Cardiac muscle cell (in vitro differentiated cells and primary cell): ENCODE data around the gene A2M. TPM values are rescaled to one million over a fixed set of nuclear protein-coding genes. Genes with fewer than 3 reads are reported as not detected.

Experiments
- DNase-seq, 2 donors: peaks; one replicate each; pipeline versions ENCODE4 v3.0.0 to v3.0.0-alpha.2; 2010 to 2017; ENCODE audit warnings: low read depth in 1 of 2, low spot score in 1 of 2
- H3K27ac ChIP-seq: fragments of 200-600 bp; sonication (generic); 2 replicates; pipeline ENCODE4 v1.5.1; 2016
- H3K27me3 ChIP-seq: fragments of 200-600 bp; sonication (generic); 2 replicates; pipeline ENCODE4 v1.6.0; 2016; ENCODE audit warnings: control low read depth
- H3K36me3 ChIP-seq: fragments of 200-600 bp; sonication (generic); 2 replicates; pipeline ENCODE4 v1.5.1; 2016; ENCODE audit warnings: control low read depth
- H3K4me1 ChIP-seq: fragments of 200-600 bp; sonication (generic); 2 replicates; pipeline ENCODE4 v1.8.1; 2017; ENCODE audit warnings: low read depth, mild to moderate bottlenecking, mixed run types
- H3K4me3 ChIP-seq: fragments of 200-600 bp; sonication (generic); 2 replicates; pipeline ENCODE4 v1.5.1; 2016; ENCODE audit warnings: mild to moderate bottlenecking
- H3K9me3 ChIP-seq: fragments of 200-600 bp; sonication (generic); 2 replicates; pipeline ENCODE4 v1.5.1; 2017; ENCODE audit warnings: low read depth, mild to moderate bottlenecking, control low read depth
- polyA plus RNA-seq: library from polyadenylated mRNA; unstranded; fragments of >200 nt; fragmentation: Nextera tagmentation; extraction: Ambion mirVana; gene quantifications from 2 replicates; pipeline ENCODE4 v1.2.1, GENCODE V29; 2016
- total RNA-seq: library from RNA; depleted of rRNA; stranded (reverse); fragments of >200 nt; gene quantifications from 2 replicates; pipeline ENCODE4 v1.2.3, GENCODE V29; 2016
- TF ChIP-seq, protein P1 (sequence below): IDR thresholded peaks from 2 replicates; pipeline ENCODE4 v1.5.1; 2012; ENCODE audit warnings: low read depth, mild to moderate bottlenecking, low read length

A2M gene
- total and polyA plus RNA-seq, 2 experiments from 2014 or later, result 63.5 to 104 TPM

DNA sequence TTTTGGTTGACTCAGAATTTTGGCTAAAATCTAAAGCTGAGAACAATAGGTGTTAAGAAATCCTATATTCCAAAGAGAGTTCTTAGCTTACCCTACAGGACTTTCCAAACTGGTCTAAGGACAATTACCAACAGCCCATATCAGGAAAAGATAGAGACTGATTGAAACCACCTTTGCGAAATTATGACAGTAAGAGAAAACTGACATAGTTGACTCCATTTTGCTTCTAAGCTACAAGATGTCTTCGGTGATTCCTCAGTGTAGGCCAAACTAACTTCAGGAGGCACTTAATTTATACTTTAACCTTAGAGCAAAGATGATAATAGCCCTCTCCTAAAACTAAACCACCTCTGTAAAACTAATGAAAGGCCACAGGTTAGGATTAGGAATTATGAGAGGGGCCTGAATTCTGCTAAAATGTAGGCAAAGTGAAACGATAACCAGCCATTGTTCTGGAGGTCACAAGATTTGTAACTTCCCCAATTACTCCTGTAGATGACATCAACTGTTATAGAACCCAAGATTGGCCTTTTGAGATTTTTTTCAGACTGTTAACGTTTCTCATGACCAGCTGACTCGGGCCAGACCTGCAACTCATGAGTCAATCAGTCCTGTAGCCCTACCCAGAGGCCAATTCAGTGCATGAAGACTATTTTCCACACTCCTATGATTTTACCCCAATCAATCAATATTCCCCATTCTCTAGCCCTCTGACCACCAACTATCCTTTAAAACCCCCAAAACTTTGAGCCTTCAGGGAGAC lies 83.3 kb downstream of the A2M start:
- no peaks in the 10 kb centered on the region for H3K9me3 ChIP-seq

DNA sequence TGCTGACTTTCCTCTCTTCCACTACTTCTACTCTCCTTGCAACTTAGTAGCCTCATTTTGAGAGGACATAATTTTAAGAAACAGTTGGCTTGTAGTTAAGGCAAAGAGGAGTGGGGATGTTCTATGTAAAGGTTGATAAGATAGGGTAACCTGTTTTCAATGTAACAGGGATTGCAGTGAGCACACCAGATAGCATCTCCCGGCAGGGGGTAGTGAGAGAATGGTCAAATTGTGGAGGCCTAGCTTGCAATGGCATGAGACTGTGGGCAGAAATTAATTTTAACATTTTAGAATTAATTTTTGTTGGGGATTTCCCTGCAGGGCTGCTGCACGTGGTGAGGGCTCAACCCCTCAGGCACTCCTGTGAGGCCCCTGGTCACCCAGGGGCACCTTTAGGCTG lies 84.9 kb downstream of the A2M start:
- DNase-seq, result no peak
- no peaks in the 10 kb centered on the region for H3K36me3 ChIP-seq
- TF ChIP-seq, protein P1, sequence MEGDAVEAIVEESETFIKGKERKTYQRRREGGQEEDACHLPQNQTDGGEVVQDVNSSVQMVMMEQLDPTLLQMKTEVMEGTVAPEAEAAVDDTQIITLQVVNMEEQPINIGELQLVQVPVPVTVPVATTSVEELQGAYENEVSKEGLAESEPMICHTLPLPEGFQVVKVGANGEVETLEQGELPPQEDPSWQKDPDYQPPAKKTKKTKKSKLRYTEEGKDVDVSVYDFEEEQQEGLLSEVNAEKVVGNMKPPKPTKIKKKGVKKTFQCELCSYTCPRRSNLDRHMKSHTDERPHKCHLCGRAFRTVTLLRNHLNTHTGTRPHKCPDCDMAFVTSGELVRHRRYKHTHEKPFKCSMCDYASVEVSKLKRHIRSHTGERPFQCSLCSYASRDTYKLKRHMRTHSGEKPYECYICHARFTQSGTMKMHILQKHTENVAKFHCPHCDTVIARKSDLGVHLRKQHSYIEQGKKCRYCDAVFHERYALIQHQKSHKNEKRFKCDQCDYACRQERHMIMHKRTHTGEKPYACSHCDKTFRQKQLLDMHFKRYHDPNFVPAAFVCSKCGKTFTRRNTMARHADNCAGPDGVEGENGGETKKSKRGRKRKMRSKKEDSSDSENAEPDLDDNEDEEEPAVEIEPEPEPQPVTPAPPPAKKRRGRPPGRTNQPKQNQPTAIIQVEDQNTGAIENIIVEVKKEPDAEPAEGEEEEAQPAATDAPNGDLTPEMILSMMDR, result no peak
- H3K4me3 ChIP-seq, result no peak overlapping the region
- H3K27ac ChIP-seq, result no peak overlapping the region
- no peaks in the 10 kb centered on the region for H3K4me1 ChIP-seq
- no peaks in the 10 kb centered on the region for H3K9me3 ChIP-seq
- no peaks in the 10 kb centered on the region for H3K27me3 ChIP-seq

More for the DNA sequence above, 83.3 kb downstream of the A2M start:
- Histone ChIP-seq H3K36me3 (no peaks in the 10 kb centered on the region), H3K4me3 (no peak overlapping the region), H3K4me1 (no peaks in the 10 kb centered on the region), H3K27ac (no peak overlapping the region), H3K27me3 (no peaks in the 10 kb centered on the region)
- no peak for DNase-seq
- TF ChIP-seq, protein P1, result no peak

DNA sequence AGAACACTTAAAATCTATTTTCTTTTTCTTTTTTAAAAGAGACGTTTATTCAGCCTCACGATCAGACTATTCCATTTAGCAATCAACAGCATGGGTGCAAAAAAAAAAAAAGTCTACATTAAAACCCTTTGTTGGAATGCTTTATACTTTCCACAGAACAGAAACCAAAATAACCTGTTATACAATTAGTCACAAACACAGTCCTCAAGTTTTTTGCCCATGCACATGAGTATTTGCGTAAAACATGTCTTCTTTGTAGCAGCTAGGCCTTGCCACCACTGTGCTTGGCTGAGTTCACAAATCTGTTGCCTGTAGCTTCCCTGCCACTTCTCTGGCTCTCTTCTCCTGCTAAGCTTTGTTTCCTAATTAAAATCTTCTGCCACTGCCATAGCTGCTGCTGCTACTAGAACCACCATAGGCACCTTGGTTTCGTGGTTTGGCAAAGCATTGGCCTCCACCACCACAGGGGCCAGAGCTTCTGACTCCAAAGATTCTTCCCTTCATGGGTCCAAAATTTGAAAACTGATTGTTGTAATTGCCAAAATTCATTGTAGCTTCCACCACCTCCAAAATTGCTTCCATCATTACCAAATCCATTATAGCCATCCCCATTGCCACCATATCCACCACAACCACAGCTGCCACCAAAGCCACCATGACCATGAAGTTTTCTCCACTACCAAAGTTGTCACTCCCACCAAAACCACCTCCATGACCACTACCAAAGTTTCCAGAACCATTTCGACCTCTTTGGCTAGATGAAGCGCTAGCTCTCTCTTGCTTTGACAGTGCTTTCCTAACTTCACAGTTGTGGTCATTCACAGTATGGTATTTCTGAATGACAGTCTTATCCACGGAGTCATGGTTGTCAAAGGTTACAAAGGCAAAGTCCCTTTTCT lies 88.3 kb downstream of the A2M start:
- Histone ChIP-seq H3K36me3 (no peaks in the 10 kb centered on the region), H3K9me3 (no peaks in the 10 kb centered on the region), H3K27me3 (no peaks in the 10 kb centered on the region), H3K4me3 (no peak overlapping the region), H3K4me1 (no peaks in the 10 kb centered on the region), H3K27ac (no peak overlapping the region)
- DNase-seq, result no peak
- TF ChIP-seq, protein P1, result no peak

- H3K4me3 ChIP-seq, result no peak overlapping the region
- no peaks in the 10 kb centered on the region for H3K27me3 ChIP-seq
- no peaks in the 10 kb centered on the region for H3K4me1 ChIP-seq
- H3K36me3 ChIP-seq, result no peaks in the 10 kb centered on the region
- DNase-seq, result no peak
- no peak overlapping the region for H3K27ac ChIP-seq
- TF ChIP-seq, protein P1, result no peak
- no peaks in the 10 kb centered on the region for H3K9me3 ChIP-seq
These were observed 91.2 kb downstream of the A2M start for GRCh38 chr12:9024512-9024911.

GRCh38 chr12:9022592-9022991 lies 93.1 kb downstream of the A2M start:
- H3K27me3 ChIP-seq, result no peaks in the 10 kb centered on the region
- TF ChIP-seq, protein P1, result no peak
- no peaks in the 10 kb centered on the region for H3K9me3 ChIP-seq
- H3K36me3 ChIP-seq, result no peaks in the 10 kb centered on the region
- H3K4me3 ChIP-seq, result no peak overlapping the region
- no peak overlapping the region for H3K27ac ChIP-seq
- no peaks in the 10 kb centered on the region for H3K4me1 ChIP-seq
- no peak for DNase-seq

Other genes with a start within 250 kb of the A2M start
- gene PHC1, start 201.4 kb downstream of the A2M start, total RNA-seq, result 44.3 and 51.7 TPM in 2 replicates
- 37.5 and 47.0 TPM in 2 replicates for gene PHC1, start 201.4 kb downstream of the A2M start, polyA plus RNA-seq
- gene M6PR, start 166.3 kb downstream of the A2M start, total RNA-seq, result 69.4 and 108 TPM in 2 replicates
- 91.2 and 120 TPM in 2 replicates for gene M6PR, start 166.3 kb downstream of the A2M start, polyA plus RNA-seq
- 5.6 and 8.5 TPM in 2 replicates for gene KLRG1, start 126.4 kb downstream of the A2M start, total RNA-seq
- 13.1 and 15.6 TPM in 2 replicates for gene KLRG1, start 126.4 kb downstream of the A2M start, polyA plus RNA-seq
- not detected in 2 replicates for gene PZP, start 92.5 kb upstream of the A2M start, total RNA-seq
- gene PZP, start 92.5 kb upstream of the A2M start, polyA plus RNA-seq, result 0.33 and 0.62 TPM in 2 replicates